ENCODE measurements around the gene NPAS3. TPM values are rescaled to one million over a fixed set of nuclear protein-coding genes. Genes with fewer than 3 reads are reported as not detected.

NPAS3 gene
- total RNA-seq, 1 experiment from 2014 or later, result not detected

DNA sequence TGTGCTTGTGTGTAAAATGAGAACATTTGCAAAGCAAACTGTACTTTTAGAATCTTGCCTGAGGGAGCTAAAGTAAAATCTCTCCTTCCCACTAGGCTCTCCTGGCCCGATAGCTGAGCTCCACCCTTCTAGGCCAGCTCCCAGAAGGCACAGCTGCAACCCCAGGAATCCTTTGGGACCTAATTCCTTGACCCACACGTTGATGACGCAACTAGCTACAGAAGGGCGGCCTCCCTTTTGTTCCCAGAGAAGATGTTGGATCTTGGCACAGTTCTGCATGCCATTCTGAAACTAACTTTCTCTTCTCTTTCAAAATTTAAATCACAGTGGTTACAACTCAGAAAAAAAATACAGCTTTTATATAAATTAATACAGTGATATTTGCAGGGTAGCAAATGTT lies 744.1 kb downstream of the NPAS3 start:
- H3K9me3 ChIP-seq (ENCODE audit: insufficient read depth, low read depth), result no peaks in the 10 kb centered on the region
- intact Hi-C loops (cut with micrococcal nuclease; ENCODE audit: unreplicated experiment), result no loop called here
- no peak overlapping the region for H3K27ac ChIP-seq
- no TSS peak for BruUV-seq (replicated peaks)
- ChIA-PET CTCF (no interaction called here), POLR2A (ENCODE audit: unreplicated experiment) (no interaction called here)
- H3K27me3 ChIP-seq (ENCODE audit: insufficient read depth, low read depth), result no peaks in the 10 kb centered on the region
- H3K36me3 ChIP-seq (ENCODE audit: low read depth), result no peaks in the 10 kb centered on the region
- DNase-seq, result no peak
- H3K79me2 ChIP-seq (ENCODE audit: low read depth), result no peaks in the 10 kb centered on the region
- H3F3A ChIP-seq (ENCODE audit: insufficient read depth, low read depth), result peaks cover 21% of the 10 kb centered on the region; the same call in 1 of the 2 replicates
- H4K20me1 ChIP-seq (ENCODE audit: insufficient read depth), result no peaks in the 10 kb centered on the region
- H2AFZ ChIP-seq, result no peak overlapping the region
- no peaks in the 10 kb centered on the region for H3K9me2 ChIP-seq (ENCODE audit: insufficient read depth)
- no peak overlapping the region for H3K4me3 ChIP-seq
- no peak overlapping the region for H3K4me2 ChIP-seq
- peaks cover 25% of the 10 kb centered on the region; the same call in 1 of the 2 replicates for H3K4me1 ChIP-seq (replicated peaks; ENCODE audit: insufficient read depth)
- TF ChIP-seq EZH2 (IDR thresholded peaks at IDR 0.05; ENCODE audit: low read depth), result no peak
- TF ChIP-seq, protein P1, sequence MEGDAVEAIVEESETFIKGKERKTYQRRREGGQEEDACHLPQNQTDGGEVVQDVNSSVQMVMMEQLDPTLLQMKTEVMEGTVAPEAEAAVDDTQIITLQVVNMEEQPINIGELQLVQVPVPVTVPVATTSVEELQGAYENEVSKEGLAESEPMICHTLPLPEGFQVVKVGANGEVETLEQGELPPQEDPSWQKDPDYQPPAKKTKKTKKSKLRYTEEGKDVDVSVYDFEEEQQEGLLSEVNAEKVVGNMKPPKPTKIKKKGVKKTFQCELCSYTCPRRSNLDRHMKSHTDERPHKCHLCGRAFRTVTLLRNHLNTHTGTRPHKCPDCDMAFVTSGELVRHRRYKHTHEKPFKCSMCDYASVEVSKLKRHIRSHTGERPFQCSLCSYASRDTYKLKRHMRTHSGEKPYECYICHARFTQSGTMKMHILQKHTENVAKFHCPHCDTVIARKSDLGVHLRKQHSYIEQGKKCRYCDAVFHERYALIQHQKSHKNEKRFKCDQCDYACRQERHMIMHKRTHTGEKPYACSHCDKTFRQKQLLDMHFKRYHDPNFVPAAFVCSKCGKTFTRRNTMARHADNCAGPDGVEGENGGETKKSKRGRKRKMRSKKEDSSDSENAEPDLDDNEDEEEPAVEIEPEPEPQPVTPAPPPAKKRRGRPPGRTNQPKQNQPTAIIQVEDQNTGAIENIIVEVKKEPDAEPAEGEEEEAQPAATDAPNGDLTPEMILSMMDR (conservative IDR thresholded peaks at IDR 0.05), result no peak

- ChIA-PET CTCF (no interaction called here), POLR2A (ENCODE audit: unreplicated experiment) (no interaction called here)
- Histone ChIP-seq H3K4me2 (no peak overlapping the region), H3K79me2 (ENCODE audit: low read depth) (no peaks in the 10 kb centered on the region), H3F3A (ENCODE audit: insufficient read depth, low read depth) (peaks cover 11% of the 10 kb centered on the region; the same call in 1 of the 2 replicates), H3K9me3 (ENCODE audit: insufficient read depth, low read depth) (no peaks in the 10 kb centered on the region), H3K4me1 (replicated peaks; ENCODE audit: insufficient read depth) (peaks cover 14% of the 10 kb centered on the region; the same call in 1 of the 2 replicates), H3K4me3 (no peak overlapping the region), H3K36me3 (ENCODE audit: low read depth) (no peaks in the 10 kb centered on the region), H4K20me1 (ENCODE audit: insufficient read depth) (no peaks in the 10 kb centered on the region), H3K27me3 (ENCODE audit: insufficient read depth, low read depth) (no peaks in the 10 kb centered on the region), H2AFZ (no peak overlapping the region), H3K27ac (no peak overlapping the region), H3K9me2 (ENCODE audit: insufficient read depth) (no peaks in the 10 kb centered on the region)
- no TSS peak for BruUV-seq (replicated peaks)
- TF ChIP-seq, protein P1 (conservative IDR thresholded peaks at IDR 0.05), result no peak
- TF ChIP-seq EZH2 (IDR thresholded peaks at IDR 0.05; ENCODE audit: low read depth), result no peak
- intact Hi-C loops (cut with micrococcal nuclease; ENCODE audit: unreplicated experiment), result no loop called here
- DNase-seq, result no peak
These were observed 746.3 kb downstream of the NPAS3 start for GRCh38 chr14:33685026-33685425.

DNA sequence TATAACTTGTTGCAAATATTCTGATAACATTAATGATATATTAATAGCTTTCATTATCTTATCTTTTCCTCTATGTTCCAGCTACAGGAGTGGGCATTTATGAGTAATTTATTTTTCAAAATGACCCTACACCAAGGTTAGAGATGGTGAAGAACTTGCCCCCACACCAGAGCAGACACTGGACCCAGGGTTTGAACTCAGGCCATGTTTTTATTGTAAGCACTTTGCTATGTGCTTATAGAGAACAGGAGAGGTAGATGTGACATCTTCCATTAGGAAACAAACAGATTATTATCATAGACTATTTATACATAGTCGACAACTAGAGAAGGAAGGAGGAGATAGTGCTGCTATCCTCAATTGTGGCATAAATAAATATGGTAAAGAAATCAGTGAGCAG lies 747.0 kb downstream of the NPAS3 start:
- Histone ChIP-seq H4K20me1 (ENCODE audit: insufficient read depth) (no peaks in the 10 kb centered on the region), H3K9me3 (ENCODE audit: insufficient read depth, low read depth) (no peaks in the 10 kb centered on the region), H3K4me1 (replicated peaks; ENCODE audit: insufficient read depth) (0 out of 2 replicates have a peak, but pooled peaks cover 7% of the 10 kb centered on the region), H3K9me2 (ENCODE audit: insufficient read depth) (no peaks in the 10 kb centered on the region), H3K4me2 (no peak overlapping the region; the same call in 1 of the 2 replicates), H3K79me2 (ENCODE audit: low read depth) (no peaks in the 10 kb centered on the region), H3K4me3 (no peak overlapping the region), H2AFZ (no peak overlapping the region), H3K36me3 (ENCODE audit: low read depth) (no peaks in the 10 kb centered on the region), H3F3A (ENCODE audit: insufficient read depth, low read depth) (0 out of 2 replicates have a peak, but pooled peaks cover 8% of the 10 kb centered on the region), H3K27me3 (ENCODE audit: insufficient read depth, low read depth) (no peaks in the 10 kb centered on the region), H3K27ac (no peak overlapping the region)
- TF ChIP-seq, protein P1 (conservative IDR thresholded peaks at IDR 0.05), result no peak
- TF ChIP-seq EZH2 (IDR thresholded peaks at IDR 0.05; ENCODE audit: low read depth), result no peak
- ChIA-PET CTCF (no interaction called here), POLR2A (ENCODE audit: unreplicated experiment) (no interaction called here)
- intact Hi-C loops (cut with micrococcal nuclease; ENCODE audit: unreplicated experiment), result no loop called here
- BruUV-seq (replicated peaks), result no TSS peak
- DNase-seq, result no peak
